ENCODE results near the gene ABHD17A. TPM values are rescaled to one million over a fixed set of nuclear protein-coding genes. Genes with fewer than 3 reads are reported as not detected.

ABHD17A gene
- total RNA-seq, 1 donor from 2014 or later: 76.4 TPM

DNA sequence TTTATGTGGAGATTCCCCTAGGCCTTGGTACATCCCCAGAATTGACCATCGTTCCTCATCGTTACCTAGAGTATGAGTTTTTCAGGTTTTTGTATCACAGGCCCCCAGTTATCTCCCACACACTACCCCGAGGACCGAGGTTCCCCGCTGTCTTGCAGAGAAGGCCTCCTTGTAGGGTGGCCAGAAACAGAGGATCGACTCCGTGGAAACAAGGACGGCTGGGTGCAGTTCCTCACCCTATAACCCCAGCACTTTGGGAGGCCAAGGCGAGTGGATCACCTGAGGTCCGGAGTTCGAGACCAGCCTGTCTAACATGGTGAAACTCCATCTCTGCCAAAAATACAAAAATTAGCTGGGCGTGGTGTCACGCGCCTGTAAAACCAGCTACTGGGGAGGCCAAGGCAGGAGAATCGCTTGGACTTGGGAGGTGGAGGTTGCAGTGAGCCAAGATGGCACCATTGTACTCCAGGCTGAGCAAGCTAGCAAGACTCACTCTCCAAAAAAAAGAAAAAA is 20.6 kb upstream of the ABHD17A start:
- peak overlapping the region; percentile 86 for H3K27ac ChIP-seq

DNA sequence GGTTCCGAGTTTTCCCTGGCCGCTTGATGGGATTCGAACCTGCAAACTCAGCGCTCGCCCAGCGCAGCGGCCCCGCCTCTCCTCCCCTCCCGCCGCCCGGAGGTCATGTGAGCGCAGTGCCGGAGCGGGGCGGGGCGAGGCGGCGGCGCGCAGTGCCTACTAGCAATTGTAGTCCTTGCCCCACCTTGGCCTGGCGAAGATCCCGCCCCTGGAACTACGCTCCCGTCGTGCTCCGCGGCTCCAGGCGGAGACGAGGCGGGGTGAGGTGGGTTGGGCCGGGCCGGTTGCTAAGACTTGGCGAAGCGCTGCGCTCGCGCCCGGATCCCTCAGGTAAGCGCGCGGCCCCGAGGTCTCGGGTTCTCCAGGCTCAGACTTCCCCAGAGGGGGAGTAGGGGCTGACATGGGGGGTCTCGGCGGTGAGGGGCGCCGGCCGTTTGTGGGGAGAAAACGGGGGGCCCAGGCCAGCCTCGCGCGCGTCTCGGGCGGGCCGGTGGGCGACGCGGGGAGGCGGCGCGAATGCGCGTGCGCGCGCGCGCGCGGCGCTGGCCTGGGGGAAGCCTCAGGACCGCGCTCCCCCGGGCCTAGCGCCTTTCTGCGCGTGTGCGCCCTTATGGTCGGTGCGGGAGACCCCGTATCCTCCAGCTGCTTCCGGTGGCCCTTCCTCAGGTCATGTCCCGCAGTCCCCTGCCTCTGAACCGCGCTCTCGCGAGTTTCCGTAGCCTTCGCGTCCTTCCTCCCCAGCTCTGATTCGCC is 20.0 kb upstream of the ABHD17A start, which contains the start of the genes ADAT3 and SCAMP4:
Gene ADAT3 (plus strand): TSS at position 290 of the 753 bp plus-strand sequence. CDS start 6,649 bp downstream, outside the sequence.
Gene SCAMP4 (plus strand): TSS at position 290 of the 753 bp plus-strand sequence. CDS start 9,621 bp downstream, outside the sequence.
- H3K4me3 ChIP-seq: peak within 1 kb of the TSS; percentile 67
- no peaks in the 10 kb centered on the region for H3K27me3 ChIP-seq (ENCODE audit: low read depth)
- ATAC-seq (peak; percentile 96 to 97), DNase-seq (peak; percentile 100)
- TF ChIP-seq, protein P1, sequence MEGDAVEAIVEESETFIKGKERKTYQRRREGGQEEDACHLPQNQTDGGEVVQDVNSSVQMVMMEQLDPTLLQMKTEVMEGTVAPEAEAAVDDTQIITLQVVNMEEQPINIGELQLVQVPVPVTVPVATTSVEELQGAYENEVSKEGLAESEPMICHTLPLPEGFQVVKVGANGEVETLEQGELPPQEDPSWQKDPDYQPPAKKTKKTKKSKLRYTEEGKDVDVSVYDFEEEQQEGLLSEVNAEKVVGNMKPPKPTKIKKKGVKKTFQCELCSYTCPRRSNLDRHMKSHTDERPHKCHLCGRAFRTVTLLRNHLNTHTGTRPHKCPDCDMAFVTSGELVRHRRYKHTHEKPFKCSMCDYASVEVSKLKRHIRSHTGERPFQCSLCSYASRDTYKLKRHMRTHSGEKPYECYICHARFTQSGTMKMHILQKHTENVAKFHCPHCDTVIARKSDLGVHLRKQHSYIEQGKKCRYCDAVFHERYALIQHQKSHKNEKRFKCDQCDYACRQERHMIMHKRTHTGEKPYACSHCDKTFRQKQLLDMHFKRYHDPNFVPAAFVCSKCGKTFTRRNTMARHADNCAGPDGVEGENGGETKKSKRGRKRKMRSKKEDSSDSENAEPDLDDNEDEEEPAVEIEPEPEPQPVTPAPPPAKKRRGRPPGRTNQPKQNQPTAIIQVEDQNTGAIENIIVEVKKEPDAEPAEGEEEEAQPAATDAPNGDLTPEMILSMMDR (IDR thresholded peaks at IDR 0.05): no peak
- intact Hi-C loops (cut with DNase I): no loop called here
- peak within 1 kb of the TSS; percentile 86 for H3K27ac ChIP-seq
- no peaks in the 10 kb centered on the region for H3K36me3 ChIP-seq
- H3K9me3 ChIP-seq: no peaks in the 10 kb centered on the region
- peaks cover 58% of the 10 kb centered on the region for H3K4me1 ChIP-seq

More for the DNA sequence above, 20.6 kb upstream of the ABHD17A start:
- Histone ChIP-seq H3K27me3 (ENCODE audit: low read depth) (no peaks in the 10 kb centered on the region), H3K9me3 (no peaks in the 10 kb centered on the region), H3K36me3 (no peaks in the 10 kb centered on the region), H3K4me3 (peak overlapping the region; percentile 67), H3K4me1 (peaks cover 63% of the 10 kb centered on the region)
- TF ChIP-seq, protein P1 (IDR thresholded peaks at IDR 0.05): no peak
- DNase-seq (no peak), ATAC-seq (no peak)
- intact Hi-C loops (cut with DNase I): no loop called here

DNA sequence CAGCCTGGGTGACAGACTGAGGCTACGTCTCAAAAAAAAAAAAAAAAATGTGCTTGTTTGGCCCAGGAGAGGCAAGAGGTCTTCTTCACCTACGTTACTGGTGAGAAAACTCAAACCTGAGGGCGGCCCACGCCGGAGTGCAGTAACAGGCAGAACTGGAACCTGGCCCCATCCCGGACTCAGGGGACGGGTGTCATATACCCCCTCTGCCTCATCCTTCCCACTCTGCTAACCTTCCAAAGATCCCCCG is 19.5 kb upstream of the ABHD17A start:
- intact Hi-C loops (cut with DNase I): no loop called here
- H3K4me3 ChIP-seq: peak overlapping the region; percentile 67
- no peaks in the 10 kb centered on the region for H3K27me3 ChIP-seq (ENCODE audit: low read depth)
- no peaks in the 10 kb centered on the region for H3K36me3 ChIP-seq
- peak overlapping the region; percentile 86 for H3K27ac ChIP-seq
- H3K9me3 ChIP-seq: no peaks in the 10 kb centered on the region
- peaks cover 53% of the 10 kb centered on the region for H3K4me1 ChIP-seq
- ATAC-seq (peak in 1 of 2 donors; percentile 0), DNase-seq (no peak)
- TF ChIP-seq, protein P1 (IDR thresholded peaks at IDR 0.05): no peak

DNA sequence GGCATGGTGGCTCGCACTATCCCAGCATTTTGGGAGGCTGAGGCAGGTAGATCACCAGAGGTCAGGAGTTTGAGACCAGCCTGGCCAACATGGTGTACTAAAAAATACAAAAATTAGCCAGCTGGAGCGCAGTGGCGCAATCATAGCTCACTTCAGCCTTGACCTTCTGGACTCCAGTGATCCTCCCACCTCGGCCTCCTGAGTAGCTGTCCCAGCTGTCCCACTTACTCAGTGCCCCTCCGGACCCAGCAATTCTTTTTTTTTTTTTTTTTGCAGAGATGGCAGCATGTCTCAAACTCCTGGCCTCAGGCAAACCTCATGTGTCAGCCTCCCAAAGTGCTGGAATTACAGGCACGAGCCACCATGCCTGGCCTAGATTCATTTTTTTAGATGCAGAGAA is 17.6 kb upstream of the ABHD17A start:
- Histone ChIP-seq H3K4me1 (peaks cover 38% of the 10 kb centered on the region), H3K27me3 (ENCODE audit: low read depth) (no peaks in the 10 kb centered on the region), H3K36me3 (no peaks in the 10 kb centered on the region), H3K9me3 (no peaks in the 10 kb centered on the region), H3K27ac (peak overlapping the region; percentile 18), H3K4me3 (no peak overlapping the region)
- TF ChIP-seq, protein P1 (IDR thresholded peaks at IDR 0.05): no peak
- no peak for DNase-seq
- intact Hi-C loops (cut with DNase I): no loop called here
- ATAC-seq: no peak

DNA sequence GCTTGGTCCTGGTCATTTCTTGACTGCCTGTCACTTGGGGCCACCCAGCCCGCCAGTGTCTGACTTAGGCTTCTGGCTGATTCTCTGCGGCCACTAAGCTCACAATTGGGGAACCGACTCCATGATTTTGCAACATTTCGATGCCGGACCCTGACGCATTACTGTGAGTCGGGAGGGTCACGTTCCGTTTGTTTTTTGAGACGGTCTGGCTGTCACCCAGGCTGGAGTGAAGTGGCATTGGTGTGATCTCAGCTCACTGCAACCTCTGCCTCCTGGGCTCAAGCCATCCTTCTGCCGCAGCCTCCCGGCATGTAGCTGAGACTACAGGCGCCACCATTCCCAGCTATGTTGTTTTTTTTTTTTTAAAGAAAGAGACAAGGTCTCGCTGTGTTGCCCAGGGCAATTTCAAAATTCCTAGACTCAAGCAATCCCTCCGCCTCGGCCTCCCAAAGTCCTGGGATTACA is 16.7 kb upstream of the ABHD17A start:
- intact Hi-C loops (cut with DNase I): no loop called here

More for the DNA sequence above, 16.7 kb upstream of the ABHD17A start:
- Histone ChIP-seq H3K4me3 (no peak overlapping the region), H3K27ac (peak overlapping the region; percentile 78), H3K36me3 (no peaks in the 10 kb centered on the region), H3K9me3 (no peaks in the 10 kb centered on the region), H3K27me3 (ENCODE audit: low read depth) (no peaks in the 10 kb centered on the region), H3K4me1 (peaks cover 39% of the 10 kb centered on the region)
- TF ChIP-seq, protein P1 (IDR thresholded peaks at IDR 0.05): no peak
- ATAC-seq (peak in 1 of 2 donors; percentile 1), DNase-seq (peak; percentile 78)

Data from lower lobe of right lung (tissue), 2 donors.